GM21619 (cell line): ENCODE measurements around the gene BBOX1.
"Not testable (repeated sequence)": the region's sequence is repeated elsewhere in the genome, so short reads cannot be mapped to it uniquely, and the experiment has no call there.

Experiments used
- ATAC-seq: cut with Tn5 transposase; IDR thresholded peaks from one replicate; pipeline ENCODE4 v1.9.1; 2021; ENCODE audit not compliant: unreplicated experiment

Gene BBOX1

DNA sequence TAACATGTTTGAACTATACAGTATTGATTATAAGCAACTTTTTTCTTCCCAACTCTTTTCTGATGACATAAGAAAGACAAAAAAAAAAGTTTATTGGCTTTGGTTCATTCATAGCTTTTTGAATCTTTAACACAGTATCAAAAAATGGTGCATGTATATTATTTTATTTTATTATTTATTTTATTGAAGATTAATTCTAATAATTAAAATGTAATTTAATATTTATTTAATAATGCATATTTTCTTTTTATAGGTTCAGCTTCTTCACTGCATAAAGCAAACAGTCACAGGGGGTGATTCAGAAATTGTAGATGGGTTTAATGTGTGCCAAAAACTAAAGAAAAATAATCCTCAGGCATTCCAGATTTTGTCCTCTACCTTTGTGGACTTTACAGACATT lies 78.8 kb downstream of the BBOX1 start:
- no peak for ATAC-seq

DNA sequence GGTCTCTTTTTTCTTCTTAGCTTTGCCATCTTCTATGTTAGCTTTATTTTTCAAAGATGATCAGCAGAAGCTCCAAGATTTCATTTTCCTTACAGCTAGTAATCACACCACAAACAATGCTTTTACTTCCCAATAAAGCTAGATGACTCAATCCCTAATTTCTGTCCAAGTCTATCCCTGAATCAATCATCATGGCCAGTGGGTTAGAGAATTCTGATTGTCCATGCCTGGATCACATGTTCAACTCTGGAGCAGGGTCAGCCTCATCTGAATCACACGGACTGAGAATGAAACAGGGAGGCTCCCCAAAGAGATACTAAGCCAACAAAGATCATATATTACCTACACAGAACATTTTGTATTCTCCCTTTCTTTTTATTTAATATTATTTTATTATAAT lies 79.6 kb downstream of the BBOX1 start:
- ATAC-seq: no peak

DNA sequence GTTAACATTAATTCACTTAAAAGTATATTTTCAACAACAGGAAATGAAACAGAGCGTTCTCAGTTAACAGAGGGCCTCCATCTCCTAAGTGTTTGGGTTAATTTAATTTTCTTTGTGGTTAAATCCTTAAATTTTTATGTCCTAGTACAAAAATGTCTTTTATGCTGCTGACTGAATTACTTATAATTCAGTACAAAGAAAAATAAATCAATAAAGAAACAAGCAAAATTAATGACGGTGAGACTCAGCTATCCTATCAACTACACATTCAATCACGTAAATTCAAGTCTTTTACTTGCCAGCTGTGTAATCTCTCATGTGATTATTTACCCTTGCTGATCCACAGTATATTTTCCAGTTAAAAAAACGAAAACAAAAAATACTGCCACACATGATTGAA lies 81.4 kb downstream of the BBOX1 start:
- no peak for ATAC-seq

DNA sequence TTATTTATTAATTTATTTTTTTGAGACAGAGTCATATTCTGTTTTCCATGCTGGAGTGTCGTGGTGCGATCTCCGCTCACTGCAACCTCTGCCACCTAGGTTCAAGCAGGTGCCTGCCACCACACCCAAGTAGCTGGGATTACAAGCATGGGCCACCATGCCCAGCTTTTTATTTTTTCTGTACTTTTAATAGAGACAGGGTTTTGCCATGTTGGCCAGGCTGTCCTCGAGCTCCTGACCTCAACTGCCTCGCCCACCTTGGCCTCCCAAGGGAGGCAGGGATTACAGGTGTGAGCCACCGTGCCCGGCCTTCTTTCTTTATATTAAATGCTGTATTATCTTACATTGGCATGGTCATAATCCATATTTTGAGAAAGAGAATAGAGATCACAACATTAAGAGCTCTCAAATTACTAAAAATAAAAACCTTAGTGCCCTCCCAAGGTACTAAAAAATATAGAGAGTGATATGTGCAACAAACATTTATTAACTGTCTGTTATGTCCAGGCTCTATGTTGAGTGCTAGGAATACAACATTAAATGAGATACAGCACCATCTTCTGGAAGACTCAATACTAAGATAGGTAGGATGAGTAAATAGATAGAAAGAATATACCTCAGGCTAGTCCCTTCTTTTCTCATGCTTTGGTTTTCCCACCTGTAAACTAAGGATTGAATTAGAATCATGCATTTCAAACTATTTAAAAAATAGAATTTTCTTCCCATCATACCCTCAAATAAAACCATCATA lies 84.1 kb downstream of the BBOX1 start:
- ATAC-seq: no peak

DNA sequence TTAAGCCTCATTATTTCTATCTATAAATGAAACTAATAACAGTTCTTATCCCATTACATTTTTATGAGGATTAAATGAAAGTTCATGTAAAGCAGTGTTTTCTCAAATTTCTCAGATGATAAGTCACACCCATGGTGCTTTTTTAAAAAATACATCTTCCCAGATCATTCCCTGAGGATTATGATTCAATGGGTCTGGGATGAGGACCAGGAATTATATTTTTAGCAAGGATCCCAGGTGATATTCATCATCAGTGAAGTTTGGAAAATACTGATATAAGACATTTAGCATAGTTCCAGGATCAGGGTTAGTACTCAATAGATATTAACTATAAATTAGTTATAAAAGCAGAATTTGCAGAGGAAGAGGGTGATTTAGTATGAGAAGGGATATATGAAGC lies 89.1 kb downstream of the BBOX1 start:
- no peak for ATAC-seq

DNA sequence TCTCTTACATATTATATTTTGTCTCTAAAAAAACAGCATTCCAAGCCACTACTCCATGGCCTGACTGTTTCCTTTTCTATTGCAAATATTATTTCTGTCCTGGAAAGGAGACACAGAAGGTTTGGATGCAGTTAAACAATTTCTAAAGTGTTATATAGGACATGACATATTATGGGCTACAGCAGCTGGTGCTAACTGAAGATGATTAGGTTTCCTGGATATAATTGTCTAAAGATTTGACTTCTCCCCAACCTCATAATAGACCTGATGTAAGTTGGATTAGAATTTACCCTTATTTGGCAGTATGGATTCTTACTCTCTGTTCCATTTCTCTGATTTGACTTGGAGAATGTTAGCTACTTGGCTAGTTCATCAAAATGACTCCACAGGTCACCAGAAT lies 90.2 kb downstream of the BBOX1 start:
- no peak for ATAC-seq

DNA sequence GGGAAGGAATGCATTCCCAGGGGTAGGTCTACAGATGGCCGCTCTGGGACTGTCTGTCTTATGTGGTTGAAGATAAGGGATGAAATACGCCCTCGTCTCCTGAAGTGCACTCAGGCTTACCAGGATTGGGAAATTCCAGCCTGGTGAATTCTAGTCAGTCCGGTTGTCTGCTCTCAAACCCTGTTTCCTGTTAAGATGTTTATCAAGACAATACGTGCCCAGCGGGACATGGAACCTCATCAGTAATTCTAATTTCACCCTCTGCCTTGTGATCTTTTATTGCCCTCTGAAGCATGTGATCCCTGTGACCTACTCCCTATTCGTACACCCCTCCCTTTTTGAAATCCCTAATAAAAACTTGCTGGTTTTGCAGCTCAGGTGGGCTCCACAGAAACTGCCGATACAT lies 95.3 kb downstream of the BBOX1 start:
- not testable (repeated sequence) for ATAC-seq

DNA sequence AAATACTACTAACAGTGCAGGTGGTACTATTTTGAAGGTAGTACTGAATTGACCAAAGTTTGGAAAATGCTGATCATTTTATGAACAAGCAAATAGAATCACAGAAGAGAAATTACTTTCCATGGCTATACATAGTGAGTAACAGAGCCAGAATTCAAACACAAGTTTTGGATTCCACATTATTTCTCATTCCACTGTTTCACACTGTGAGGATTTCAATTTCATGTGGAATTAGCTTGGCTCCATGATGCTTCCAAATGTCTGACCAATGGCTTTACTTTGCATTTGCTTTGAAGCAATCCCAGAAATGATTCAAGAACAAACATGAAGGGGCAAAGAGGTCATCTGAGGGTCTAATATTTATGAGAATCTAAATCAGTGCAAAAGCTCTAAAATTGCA lies 98.1 kb downstream of the BBOX1 start:
- no peak for ATAC-seq

DNA sequence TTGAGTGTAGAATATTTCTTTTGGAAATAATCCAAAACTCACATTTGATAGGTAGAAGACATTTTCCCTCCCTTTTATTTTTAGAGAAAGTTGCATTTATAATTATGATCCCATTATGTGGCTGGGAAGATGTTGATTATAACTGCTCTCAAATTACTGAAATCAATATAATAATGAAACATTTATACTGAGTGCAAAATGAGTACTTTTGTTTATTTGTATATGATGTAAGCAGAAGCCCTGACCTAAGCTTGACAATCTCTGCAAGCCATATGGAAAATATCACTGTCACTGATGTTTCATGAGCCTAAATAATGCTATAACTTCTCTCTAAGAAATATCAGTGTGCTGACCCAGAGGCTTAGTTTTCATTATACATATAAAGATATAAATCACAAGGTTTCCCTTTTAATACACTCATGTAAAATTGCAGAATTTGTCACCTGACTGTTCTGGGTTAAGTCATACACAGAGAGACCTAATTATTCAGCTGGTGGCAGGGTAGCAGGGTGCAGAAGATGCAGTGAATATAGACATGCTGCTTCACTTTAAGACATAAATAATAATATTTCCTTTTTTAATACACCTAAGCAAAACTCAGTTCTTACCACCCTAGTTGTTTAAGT lies 99.2 kb downstream of the BBOX1 start:
- ATAC-seq: no peak

DNA sequence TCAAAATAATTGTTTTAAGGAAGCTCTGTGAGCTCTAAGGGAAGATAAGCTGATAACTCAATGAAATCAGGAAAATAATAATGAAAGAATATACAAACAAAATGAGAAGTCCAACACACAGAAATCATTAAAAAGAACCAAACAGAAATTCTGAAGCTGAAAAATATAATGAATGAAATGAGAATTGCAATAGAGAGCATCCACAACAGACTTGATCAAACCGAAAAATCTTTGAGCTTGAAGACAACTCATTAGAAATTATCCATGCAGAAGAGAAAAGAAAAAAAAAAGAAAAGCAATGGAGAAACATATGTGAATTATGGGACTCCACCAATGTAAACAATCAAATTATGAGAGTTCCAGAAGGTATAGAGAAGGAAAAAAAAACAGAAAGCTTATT lies 101.0 kb downstream of the BBOX1 start:
- ATAC-seq: no peak

DNA sequence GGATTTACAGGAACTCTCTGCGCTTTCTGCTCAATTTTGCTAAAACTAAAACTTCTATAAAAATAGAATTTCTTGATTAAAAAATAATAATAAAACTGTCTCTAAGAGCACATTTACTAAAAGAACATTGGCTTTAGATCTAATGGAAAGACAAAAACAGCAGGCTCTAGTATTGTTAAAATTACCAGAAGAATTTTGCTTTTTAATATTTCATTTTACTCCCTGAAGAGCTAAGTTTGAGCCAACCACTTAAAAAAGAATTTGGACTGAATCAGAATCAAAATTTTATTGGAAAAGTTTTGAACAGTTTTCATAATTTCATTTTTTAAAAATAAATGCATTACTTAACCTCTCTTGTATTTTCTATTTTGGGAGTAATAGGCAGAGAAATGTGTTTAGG lies 107.3 kb downstream of the BBOX1 start:
- ATAC-seq: no peak

DNA sequence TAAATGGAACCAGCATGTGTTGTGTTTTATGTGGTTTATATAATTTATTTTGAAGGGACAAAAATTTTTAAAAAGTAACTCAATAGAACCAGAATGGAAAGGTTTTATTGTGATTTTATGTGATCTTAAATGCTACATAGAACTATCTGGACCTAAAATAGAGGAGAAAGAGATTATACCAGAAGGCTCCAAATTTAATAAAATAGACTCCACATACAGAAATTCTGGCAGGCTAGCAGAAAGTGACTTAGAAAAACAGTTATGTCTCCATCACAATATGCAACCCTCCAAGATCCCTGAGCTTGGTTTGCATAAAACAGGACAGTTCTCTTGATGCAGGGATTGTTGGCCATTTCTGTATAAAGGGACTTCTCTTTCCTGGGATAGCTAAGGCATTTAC lies 107.9 kb downstream of the BBOX1 start:
- ATAC-seq: no peak

DNA sequence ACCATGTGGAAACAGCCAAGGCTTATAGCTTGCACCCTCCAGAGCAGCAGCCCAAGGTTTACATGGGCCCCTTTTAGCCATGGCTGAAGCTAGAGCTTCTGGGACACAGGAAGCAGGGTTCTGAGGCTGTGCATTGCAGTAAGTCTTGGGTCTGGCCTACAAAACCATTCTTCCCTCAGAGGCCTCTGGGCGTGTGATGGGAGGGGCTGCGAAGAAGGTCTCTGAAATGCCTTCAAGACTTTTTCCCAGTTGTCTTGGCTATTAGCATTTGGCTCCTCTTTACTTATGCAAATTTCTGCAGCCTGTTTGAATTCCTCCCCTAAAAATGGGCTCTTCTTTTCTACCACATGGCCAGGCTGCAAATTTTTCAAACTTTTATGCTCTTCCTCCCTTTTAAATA lies 109.5 kb downstream of the BBOX1 start:
- ATAC-seq: no peak

DNA sequence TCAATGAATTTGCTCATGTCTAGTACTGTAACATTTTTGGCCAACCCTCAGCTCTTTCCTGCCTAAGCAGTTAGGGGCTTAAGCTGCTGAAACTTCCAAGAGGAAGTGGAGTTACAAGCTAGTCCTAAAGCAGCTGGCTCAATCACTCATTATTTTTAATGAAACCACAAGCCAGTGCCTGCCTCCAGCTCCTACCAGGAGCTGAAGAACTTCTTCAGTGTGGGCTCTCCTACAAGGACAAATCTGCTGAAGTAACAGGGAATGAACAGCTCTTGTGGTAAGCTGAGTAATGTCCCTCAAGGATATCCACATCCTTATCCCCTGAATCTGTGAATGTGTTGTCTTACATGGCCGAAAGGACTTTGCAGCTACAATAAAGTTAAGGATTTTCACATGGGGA lies 112.5 kb downstream of the BBOX1 start:
- no peak for ATAC-seq

DNA sequence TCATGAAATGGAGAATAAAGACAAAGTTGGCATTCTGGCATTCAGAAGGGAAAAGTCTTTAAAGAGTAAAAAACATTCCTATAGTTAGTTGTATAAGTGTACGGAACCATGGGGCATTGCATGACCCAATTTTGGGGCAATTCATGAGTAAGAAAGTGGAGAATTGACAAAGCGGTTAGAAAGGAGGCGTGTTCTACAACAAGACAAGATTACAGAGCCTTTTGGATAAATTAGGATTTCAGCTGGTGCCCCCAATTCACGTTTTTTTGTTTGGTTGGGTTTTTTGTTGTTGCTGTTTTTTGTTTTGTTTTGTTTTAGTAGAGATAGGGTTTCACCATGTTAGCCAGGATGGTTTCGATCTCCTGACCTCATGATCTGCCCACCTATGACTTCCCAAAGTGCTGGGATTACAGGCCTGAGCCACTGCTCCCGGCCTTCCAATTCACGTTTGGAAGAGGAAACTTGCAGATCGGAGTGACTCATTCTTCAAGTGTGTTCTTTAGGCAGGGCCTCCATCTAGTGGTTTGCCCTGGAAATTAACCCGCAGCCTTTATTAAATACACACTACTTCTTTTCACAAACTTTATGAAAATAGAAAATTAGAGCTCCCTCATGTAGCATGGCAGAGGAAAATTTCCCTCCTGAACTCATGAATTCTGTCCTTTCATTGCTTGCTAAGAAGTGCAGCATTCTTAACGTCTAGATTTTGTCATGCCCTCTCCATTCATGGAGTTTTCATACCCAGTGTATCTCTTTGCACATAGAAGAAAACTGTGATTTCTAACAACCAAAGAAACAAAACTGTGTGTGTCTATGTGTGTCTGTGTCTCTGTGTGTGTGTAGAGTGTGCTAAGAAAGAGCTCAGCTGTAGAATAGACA lies 118.1 kb downstream of the BBOX1 start:
- peak; percentile 81 for ATAC-seq

DNA sequence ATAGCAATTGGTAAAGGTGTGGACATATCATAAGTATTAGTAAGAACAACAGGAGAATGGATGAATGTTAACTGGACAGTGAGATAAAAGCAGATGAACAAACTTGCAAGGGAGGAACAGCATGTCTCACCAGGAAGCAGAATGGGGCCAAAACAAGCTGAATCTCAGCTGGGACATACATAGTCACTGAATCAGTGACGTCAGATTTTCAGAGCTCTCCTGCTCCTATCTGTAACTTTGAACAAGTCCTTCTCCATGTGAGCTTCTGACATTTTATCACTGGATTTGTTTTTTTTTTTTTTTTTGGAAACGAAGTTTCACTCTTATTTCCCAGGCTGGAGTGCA lies 118.7 kb downstream of the BBOX1 start:
- ATAC-seq: no peak

DNA sequence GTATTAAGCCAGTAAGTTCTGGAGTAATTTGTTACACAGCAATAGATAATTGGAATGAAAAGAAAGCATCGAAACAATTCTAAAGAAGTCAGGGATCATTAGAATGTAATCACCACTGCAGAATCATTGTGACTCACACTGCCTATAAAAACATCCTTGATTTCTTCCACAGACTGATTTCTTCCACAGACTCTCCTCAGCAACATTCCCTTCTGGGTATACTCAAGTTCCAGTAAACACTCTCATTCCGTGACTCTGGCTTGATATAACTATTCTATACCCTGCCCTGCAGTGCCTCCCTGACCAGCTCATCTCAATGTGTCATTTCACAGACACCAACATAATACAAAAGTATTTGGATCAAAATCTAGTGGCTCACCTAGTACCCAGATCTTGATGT lies 120.5 kb downstream of the BBOX1 start:
- ATAC-seq: no peak

DNA sequence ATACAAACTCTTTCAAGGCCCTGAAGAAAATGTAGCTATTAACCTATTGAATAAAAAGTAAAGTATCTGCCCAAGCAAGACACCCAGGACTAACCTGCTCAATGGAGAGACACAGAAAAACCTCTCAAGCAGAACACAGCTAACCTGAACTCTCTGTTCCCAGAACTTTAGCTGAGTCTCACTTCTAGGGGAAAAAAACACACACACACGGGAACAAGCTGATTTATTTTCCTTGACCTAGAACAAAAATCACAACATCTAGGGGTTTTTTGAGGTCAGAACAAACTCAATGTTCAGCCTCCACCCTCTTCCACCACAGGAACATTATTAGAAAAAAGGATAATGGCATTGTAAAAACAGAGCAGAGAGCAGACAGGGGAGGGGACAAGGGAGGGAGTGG lies 121.6 kb downstream of the BBOX1 start:
- no peak for ATAC-seq

DNA sequence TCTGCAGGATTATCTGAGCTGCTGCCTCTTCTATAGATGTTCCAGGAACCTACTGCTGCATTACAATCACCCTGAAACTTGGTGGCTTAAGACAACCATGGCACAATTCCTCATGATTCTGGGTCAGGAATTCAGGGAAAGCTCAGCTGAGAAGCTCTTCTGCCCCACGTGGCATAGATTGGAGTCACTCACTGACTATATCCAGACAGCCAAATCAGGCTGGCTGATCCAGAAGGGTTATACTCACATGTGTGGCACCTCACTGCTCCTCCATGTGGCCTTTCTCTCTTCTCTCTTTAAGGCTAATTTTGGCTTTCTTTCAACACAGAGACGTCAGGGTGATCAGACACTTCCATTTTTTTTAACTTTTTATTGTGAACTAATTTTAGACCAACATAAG lies 125.5 kb downstream of the BBOX1 start:
- no peak for ATAC-seq

DNA sequence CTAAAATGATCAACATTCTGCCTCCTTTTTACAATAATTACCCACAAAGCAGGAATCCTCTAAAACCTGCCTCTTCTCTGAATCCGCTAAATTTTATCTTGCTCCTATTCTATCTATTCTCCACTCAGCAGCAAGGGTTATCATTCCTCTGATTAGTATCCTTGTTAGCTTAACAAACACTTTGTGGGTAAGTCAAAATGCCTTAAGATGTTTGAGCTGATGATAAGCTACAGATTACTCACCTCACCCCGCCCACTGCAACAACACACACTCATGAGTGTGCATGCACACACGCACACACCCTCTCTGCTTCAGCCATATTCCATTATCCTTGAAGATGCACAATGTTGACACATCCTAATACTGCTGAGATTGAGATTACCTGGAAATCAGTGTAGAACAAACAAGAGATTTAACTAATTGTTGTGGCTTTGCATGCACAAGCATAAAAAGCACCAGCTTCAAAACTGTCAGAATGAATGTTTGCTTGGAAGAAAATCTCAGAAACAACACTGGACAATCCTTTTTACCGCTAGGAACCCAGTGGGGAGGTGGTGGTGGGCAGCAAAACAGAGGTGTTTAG lies 130.9 kb downstream of the BBOX1 start:
- ATAC-seq: no peak

DNA sequence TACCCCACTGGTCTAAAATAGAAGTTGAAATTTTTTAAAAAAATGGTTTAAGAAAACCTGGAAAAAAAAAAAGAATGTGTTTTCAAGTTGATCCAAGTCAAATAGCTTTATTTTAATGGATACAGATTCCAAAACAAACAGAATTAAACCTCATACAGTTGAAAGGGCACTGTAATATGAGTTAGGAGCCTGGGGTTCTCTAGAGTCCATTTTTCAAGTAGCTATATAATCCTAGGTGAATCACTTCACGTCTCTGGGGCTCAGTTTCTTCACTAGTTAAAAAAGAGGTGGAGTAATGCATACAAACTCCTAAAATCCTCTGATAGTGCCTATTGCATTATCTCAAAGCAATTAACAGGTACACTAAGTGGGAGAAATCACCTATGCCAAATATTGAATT lies 132.9 kb downstream of the BBOX1 start:
- no peak for ATAC-seq

DNA sequence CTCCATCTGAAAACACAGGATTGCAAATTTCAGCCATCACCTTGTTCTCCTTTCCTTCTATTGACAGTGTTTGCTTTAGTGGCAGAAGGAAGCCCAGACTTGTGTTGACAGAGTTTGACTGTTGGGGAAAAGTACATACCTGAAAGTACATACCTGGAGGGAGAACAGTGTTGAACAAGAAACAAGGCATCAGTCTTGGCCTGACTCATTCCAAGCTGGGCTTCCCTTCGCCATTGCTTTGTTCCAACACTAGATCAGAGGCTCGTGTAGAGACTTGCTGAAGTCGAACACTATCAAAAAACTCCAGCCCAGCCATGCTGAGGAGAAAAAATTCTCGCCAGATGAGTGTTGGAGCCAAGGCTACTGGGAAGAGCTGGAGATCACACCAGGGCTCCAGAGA lies 133.4 kb downstream of the BBOX1 start:
- no peak for ATAC-seq
